Measurements from ENCODE around the gene ITPKB.

Gene ITPKB

DNA sequence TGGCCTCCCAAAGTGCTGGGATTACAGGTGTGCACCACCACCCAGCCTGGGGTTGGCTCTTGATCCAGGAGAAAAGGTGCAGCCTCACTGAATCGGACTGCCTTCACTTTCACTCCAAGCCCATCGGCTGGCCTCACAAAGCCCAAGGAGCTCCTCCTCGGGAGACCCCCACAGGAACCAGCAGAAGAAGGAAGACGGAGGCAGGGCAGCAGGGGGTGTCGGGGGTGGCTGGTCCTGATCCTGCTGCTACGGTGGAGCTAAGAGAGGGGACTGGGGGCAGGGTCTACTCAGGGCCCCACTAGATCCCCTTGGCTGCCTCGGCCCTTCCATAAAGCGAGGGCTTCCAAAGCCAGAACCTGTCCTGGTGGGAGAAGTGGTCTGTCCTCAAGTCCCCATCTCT, 96.7 kb downstream of the ITPKB start:
- in situ Hi-C loops (cut with HindIII; ENCODE audit: low sequenced_read_pairs), result no loop called here

DNA sequence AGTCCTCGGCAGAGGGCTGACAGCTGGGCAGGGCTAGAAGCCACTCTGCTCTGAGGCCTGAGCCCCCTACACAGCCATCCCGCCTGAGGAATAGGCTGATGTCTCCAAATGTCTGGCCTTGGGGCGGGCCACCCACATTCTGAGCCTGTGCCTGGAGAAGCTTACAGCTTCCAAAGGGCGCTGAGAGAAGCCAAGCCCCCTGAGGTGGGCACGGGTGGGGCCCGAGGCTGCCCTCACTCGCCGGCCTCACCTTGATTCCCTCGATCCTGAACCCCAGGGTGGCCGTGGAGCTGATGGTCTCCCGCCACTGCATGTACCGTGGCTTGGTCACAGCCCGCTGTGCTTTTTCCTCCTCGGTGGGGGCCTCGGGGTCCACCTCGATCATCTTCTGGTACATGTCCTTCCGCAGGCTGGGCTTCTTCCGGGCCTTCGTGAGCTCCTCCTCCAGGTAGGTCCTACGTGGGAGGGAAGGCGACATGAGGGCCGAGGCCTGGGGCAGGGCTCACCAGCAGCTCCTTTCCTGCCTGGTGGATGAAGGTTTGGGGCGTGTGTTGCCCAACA, 97.3 kb downstream of the ITPKB start:
- in situ Hi-C loops (cut with HindIII; ENCODE audit: low sequenced_read_pairs), result no loop called here

DNA sequence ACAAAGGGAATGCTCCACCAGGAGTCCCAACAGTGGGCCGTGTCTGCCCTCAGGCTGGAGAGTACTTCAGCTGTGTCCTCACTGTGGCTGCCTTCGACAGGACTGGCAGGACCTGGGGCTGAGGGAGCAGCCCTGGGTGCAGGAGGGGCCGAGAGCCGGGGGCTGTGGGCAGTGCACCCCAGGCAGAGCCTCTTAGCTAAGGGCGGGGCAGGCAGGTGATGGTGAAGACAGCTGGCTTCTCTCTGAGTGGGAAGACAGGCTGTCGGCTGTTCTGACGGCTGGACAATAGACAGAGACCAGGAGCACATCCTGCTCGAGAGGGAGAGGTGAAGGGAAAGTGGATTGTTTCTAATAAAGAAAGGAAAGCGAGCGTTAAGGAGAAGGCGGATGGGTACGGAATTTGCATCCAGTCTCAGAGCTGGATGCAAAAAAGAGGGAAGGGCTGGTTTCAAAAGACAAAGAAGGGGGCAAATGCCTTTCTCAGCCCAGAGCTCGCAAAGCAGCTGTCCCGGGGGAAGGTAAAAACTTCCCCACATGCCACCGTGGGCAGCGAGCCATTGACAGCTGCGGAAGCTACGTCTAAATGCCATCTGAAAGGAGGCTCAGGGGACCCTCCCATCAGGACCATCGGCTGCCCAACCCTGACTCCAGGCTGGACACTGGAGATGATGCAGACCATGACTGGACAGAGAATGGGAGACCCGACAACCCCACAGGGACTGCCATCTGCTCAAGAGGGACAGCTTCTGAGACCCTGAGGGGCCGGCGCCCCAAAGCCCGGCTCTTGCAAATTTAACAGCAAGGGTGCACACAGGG, 98.6 kb downstream of the ITPKB start:
- in situ Hi-C loops (cut with HindIII; ENCODE audit: low sequenced_read_pairs), result no loop called here

- in situ Hi-C loops (cut with HindIII; ENCODE audit: low sequenced_read_pairs), result loop anchor here (5.0 to 10.0 kb wide), 2 partner anchors 68 to 205 kb away; no protein-coding TSS in a partner anchor
Measured at GRCh38 chr1:226639631-226640061, 99.4 kb downstream of the ITPKB start.

DNA sequence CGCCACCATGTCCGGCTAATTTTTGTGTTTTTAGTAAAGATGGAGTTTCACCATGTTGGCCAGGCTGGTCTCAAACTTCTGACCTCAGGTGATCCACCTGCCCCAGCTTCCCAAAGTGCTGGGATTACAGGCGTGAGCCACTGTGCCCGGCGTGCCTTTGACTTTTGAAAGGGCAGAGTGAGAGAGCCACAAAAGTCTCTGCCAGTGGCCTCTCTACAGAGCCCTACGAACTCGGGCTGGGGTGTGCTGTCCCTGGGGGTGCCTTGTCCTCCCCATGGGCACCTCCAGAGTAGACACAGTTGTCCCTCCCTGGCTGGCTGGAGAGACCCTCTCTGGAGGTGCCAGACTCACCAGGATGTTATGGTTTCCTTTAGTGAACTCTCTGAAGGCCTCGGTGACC, 99.9 kb downstream of the ITPKB start:
- in situ Hi-C loops (cut with HindIII; ENCODE audit: low sequenced_read_pairs), result loop anchor here (5.0 to 10.0 kb wide), 2 partner anchors 68 to 206 kb away; no protein-coding TSS in a partner anchor

DNA sequence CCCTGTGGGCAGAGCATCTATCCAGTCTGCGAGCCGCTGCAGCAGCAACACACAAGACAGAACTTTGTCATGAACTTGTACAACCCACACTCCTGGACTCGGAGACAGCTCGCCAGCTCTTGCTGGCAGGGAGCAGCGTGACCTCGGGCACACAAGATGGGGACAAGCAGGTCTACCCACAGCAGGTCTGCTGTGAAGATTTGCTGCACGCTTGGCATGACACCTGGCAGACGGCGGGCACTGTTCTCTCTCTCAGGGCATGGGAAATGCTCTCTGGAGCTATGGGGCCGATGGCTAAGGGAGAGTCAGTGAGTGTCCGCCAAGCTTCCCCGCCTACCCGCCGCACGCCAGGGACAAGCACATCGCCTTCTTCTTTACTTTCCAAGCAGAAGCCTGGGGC, 100.5 kb downstream of the ITPKB start:
- in situ Hi-C loops (cut with HindIII; ENCODE audit: low sequenced_read_pairs), result loop anchor here (5.0 to 10.0 kb wide), 2 partner anchors 69 to 206 kb away; no protein-coding TSS in a partner anchor

DNA sequence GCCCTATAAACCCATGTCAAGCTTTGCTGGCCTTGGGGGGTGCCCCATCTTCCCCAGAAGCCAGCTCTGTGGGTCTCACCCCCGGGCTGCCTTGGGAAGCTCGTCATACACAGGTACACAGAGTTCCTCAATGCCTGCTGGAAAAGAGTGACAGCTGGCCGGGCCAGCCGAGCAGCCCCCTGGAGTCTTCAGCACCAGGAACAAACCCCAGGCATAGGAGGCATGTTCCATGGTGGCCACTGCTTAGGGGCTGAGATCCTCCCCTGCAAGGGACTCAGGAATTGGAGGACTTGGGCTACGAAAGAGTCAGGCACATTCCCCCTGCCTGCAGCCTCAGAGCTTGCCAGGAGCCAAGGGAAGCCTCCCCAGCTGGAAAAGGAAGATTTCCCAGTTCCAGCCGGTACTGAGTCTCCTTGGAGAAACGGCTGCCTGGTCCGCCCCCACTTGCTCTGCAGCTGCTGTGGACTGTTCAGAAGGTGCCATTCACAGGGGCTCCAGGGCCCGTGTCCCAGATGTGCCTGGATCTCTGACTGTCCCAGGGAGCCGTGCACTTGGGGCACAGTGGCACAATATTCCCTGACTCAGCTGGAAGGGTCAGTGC, 101.0 kb downstream of the ITPKB start:
- in situ Hi-C loops (cut with HindIII; ENCODE audit: low sequenced_read_pairs), result loop anchor here (5.0 to 10.0 kb wide), 2 partner anchors 69 to 207 kb away; no protein-coding TSS in a partner anchor

DNA sequence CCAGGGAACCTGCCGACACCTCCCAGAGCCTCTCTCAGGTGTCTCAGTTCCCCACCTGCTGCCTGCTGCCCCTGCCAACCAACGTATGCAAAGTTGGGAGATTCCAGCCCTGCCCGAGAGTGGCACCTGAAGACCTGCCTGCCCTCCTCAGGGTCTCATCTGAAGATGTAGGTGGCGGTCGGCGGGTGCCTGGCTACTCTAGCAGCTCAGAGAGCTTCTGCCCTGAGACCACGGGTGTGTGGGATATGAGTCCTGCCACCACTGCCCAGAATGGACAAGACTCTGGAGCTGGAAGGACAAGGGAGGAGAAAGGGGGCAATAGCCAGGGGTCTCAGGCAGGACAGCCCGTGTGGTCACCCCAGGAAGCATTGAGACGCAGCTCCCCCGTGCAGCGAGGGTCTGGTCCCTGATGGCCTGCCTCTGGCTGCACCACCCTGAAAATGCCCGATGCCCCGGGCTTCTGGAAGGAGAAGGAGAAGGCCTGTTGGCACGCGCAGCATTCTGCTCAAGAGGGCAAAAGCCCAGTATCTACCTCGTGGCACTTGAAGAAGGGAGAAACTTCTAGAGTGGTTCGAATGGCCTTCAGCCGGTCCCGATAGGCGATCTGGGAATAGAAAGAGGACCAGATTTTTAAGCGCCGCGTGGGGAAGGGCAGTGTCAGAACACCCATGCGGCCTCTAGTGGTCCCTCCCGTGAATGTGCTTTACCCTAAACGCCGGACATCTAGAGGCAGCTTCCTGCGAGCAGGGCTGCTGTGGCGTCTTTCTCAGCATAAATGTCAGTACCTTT, 101.7 kb downstream of the ITPKB start:
- in situ Hi-C loops (cut with HindIII; ENCODE audit: low sequenced_read_pairs), result loop anchor here (5.0 to 10.0 kb wide), 2 partner anchors 70 to 207 kb away; no protein-coding TSS in a partner anchor

DNA sequence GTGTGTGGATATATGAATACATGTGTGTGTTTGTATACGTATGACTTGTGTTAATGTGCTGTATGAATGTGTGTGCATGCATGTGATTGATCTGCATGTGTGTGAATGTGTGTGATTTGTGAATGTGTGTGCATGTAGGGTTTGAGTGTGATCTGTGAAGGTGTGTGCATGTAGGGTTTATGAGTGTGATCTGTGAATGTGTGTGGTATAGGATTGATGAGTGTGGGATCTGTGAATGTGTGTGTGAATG, 102.3 kb downstream of the ITPKB start:
- in situ Hi-C loops (cut with HindIII; ENCODE audit: low sequenced_read_pairs), result loop anchor here (5.0 to 10.0 kb wide), 2 partner anchors 71 to 208 kb away; no protein-coding TSS in a partner anchor

DNA sequence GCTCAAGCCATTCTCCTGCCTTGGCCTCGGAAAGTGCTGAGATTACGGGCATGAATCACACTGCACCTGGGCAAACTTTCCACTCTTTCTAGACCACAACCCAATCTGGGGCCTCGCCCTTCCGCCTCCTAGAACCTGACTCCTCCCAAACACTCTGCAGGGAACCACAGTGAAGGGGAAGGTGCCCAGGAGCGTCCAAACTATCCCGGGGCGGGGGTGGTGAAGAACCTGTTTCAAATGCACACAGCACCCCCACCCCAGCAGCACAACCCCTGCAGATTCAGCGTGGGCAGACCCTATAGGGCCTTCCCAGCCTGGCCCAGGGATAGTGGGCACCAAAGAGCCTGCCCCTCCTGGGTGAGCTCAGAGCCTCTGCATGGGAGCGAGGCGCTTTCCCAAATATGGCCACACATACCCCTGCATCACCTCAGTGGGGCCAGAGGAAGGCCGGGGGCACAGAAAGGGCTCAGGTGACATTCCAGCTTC, 103.6 kb downstream of the ITPKB start:
- in situ Hi-C loops (cut with HindIII; ENCODE audit: low sequenced_read_pairs), result loop anchor here (5.0 to 10.0 kb wide), 2 partner anchors 72 to 209 kb away; no protein-coding TSS in a partner anchor

- in situ Hi-C loops (cut with HindIII; ENCODE audit: low sequenced_read_pairs), result loop anchor here (5.0 to 10.0 kb wide), 2 partner anchors 73 to 210 kb away; no protein-coding TSS in a partner anchor
Measured at GRCh38 chr1:226634611-226635246, 104.4 kb downstream of the ITPKB start.

GRCh38 chr1:226634166-226634588, 104.9 kb downstream of the ITPKB start:
- in situ Hi-C loops (cut with HindIII; ENCODE audit: low sequenced_read_pairs), result loop anchor here (10.0 kb wide), 1 partner anchor 211 kb away; no protein-coding TSS in a partner anchor

DNA sequence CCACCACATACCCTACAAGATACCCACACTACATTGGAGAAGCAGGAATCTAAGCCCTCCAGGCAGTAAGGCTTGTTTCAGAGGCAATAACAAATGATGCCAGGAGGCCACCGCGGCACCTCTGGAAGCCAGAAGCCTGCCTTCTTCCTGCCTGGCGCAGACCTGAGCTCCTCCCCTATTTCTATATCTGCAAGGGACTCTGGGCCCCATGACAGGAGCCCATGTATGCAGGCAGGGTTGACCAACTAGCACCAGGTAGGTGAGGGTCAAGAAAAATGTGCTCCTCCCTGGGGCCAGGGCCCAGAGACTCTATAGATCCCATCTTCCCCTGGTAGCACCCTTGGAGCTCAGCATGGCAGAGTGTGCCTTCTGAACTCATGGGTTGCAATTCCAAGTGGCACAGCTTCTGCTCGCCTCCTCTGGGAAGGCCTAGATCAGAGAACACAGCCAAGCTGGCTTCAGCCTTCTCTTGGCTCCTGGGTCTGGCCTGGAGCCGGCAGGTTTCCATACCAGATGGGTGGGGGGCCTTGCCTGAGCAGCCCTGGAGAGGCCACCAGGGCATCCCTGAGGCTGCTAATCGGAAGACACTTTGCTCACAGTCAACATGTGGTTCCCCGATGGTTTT, 105.4 kb downstream of the ITPKB start:
- in situ Hi-C loops (cut with HindIII; ENCODE audit: low sequenced_read_pairs), result loop anchor here (10.0 kb wide), 1 partner anchor 211 kb away; no protein-coding TSS in a partner anchor

DNA sequence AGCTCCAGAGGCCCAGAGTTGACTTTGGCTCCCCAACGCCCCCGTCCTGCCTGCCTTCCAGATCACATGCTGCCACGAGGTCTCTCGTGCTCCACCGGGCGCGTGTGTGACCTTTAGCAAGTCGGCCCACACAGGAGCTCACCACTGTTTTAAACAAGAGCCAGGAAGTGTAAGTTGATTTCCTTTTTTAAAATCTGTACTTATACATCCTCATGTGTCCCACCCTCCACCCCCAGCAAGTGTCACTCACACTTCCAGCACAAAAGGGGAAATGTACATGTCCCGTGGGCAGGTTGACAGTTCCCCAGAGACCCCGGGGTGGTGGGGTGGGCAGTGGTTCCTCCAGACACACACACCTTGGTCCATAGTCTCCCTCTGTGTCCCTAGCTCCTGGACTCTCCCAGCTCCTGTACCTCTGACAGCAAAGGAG, 106.1 kb downstream of the ITPKB start:
- in situ Hi-C loops (cut with HindIII; ENCODE audit: low sequenced_read_pairs), result loop anchor here (10.0 kb wide), 1 partner anchor 212 kb away; no protein-coding TSS in a partner anchor

DNA sequence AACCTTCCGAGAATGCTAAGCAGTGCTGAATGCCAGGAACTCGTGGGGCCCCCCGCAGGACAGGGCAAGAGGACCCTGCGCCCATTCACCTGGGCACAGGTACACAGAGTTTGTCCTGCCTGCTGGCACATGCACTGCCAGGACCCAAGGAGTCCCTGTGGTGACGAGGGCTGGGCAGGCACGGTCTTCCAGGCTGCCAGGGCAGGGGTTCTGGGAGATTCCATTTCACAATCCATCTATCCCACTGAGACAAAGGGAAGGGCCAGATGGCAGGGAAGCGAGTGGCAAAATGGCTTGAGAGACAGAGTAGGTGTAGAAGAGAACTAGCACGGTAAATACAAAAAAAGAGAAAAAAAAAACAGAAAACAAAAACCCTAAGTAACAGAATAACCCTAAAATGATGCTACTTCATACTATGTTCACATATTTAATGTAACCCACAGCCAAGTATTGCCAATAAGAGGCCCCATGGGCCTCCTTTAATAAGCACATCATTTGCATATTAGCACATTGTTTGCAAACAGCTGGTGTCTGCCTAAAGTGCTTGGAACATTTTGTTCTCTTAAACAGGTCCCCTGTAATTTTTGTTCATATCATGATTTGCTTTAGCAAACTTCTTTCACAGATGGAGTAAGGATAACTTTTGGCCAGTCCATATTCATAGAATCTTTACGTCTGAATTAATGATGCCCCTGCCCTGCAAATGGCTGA, 106.8 kb downstream of the ITPKB start:
- in situ Hi-C loops (cut with HindIII; ENCODE audit: low sequenced_read_pairs), result loop anchor here (10.0 kb wide), 1 partner anchor 212 kb away; no protein-coding TSS in a partner anchor

DNA sequence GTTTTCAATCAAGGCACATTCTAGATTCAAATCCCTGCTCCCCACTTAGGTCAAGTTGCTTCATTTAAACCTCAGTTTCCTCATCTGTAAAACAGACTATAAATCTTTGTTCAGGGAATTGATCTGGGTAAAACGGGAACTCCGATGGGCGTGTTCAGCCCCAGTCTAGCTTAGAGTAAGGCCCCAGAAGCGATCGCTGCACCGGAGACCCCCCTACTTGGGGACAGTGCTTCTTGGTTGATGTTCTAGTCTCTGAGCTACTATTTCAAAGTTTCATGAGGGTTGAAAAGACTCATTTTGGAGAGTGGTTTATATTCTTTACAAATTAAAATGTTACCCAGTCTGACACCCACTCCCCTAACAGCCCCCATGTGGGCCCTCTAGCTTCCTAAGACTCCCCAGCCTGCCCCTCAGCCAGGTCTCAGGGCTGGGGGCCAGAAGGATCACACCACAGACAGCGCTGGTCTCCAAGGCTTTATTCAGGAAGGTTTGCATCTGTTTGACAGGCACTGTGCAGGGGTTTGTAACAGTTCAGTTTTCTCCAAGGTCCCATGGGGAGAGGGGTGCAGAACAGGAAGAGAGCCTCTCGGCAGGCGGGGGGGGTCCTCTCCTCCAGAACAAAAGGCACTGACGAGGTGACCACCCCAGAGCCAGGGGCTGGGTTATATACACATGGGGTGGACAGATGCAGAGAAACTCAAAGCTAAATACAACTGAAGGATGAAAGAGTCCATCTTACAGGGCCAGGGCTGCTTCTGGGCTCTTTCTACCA, 107.7 kb downstream of the ITPKB start:
- in situ Hi-C loops (cut with HindIII; ENCODE audit: low sequenced_read_pairs), result loop anchor here (10.0 kb wide), 1 partner anchor 213 kb away; no protein-coding TSS in a partner anchor

- in situ Hi-C loops (cut with HindIII; ENCODE audit: low sequenced_read_pairs), result loop anchor here (10.0 kb wide), 1 partner anchor 214 kb away; no protein-coding TSS in a partner anchor
Measured at GRCh38 chr1:226630592-226630991, 108.5 kb downstream of the ITPKB start.
